ENCODE measurements around the gene IKZF5. TPM values are rescaled to one million over a fixed set of nuclear protein-coding genes. Genes with fewer than 3 reads are reported as not detected.

IKZF5 gene
- total and polyA plus RNA-seq, 8 donors, result 12.5 to 29.7 (median 24.4) TPM

DNA sequence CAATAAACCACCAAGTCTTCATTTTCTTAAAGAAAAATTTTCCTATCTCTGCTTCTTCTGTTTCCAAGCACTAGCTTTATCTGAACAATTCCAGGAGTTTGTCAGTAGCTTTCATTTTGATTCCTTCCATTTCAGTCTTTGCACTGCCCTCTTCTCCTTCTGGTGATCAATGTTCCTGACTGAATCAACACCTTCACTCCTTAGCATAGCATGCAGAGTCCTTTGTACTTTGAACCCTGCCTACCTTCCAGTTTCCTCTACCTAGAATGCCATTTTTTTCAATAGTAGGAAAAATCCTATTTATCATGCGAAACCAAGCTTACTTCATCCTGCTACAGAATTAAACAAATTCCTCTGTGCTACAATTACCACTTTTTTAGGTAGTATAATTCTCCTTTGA is 52.7 kb downstream of the IKZF5 start:
- H3K9me3 ChIP-seq, result peaks cover 0 to 4% of the 10 kb centered on the region in 2 donors
- no peak overlapping the region for H3K27ac ChIP-seq
- no peak overlapping the region for H3K4me3 ChIP-seq
- H3K4me1 ChIP-seq, result peaks cover 6 to 18% of the 10 kb centered on the region in 2 donors
- H3K27me3 ChIP-seq, result no peaks in the 10 kb centered on the region
- no peak for ATAC-seq
- no peak for DNase-seq
- H3K36me3 ChIP-seq, result no peaks in the 10 kb centered on the region
- TF ChIP-seq, protein P1, sequence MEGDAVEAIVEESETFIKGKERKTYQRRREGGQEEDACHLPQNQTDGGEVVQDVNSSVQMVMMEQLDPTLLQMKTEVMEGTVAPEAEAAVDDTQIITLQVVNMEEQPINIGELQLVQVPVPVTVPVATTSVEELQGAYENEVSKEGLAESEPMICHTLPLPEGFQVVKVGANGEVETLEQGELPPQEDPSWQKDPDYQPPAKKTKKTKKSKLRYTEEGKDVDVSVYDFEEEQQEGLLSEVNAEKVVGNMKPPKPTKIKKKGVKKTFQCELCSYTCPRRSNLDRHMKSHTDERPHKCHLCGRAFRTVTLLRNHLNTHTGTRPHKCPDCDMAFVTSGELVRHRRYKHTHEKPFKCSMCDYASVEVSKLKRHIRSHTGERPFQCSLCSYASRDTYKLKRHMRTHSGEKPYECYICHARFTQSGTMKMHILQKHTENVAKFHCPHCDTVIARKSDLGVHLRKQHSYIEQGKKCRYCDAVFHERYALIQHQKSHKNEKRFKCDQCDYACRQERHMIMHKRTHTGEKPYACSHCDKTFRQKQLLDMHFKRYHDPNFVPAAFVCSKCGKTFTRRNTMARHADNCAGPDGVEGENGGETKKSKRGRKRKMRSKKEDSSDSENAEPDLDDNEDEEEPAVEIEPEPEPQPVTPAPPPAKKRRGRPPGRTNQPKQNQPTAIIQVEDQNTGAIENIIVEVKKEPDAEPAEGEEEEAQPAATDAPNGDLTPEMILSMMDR (IDR thresholded peaks at IDR 0.05), result no peak
- intact Hi-C loops (cut with DNase I), result no loop called here

DNA sequence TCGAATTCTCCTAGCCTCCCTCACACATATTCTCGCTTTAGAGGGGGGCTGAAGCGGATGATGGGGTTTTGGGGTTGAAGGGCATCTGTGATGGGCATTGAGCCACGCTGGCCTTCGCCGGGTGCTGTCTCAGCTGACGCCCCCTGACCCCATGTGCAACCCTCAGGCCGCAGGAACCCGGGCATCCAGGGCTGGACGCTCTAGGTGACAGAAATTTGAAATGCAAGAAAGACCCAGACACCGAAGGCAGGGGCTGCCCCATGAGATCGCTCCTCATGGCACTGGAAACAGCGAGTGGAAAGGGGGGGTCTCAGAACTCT is 53.9 kb downstream of the IKZF5 start:
- intact Hi-C loops (cut with DNase I), result no loop called here
- ATAC-seq, result no peak

DNA sequence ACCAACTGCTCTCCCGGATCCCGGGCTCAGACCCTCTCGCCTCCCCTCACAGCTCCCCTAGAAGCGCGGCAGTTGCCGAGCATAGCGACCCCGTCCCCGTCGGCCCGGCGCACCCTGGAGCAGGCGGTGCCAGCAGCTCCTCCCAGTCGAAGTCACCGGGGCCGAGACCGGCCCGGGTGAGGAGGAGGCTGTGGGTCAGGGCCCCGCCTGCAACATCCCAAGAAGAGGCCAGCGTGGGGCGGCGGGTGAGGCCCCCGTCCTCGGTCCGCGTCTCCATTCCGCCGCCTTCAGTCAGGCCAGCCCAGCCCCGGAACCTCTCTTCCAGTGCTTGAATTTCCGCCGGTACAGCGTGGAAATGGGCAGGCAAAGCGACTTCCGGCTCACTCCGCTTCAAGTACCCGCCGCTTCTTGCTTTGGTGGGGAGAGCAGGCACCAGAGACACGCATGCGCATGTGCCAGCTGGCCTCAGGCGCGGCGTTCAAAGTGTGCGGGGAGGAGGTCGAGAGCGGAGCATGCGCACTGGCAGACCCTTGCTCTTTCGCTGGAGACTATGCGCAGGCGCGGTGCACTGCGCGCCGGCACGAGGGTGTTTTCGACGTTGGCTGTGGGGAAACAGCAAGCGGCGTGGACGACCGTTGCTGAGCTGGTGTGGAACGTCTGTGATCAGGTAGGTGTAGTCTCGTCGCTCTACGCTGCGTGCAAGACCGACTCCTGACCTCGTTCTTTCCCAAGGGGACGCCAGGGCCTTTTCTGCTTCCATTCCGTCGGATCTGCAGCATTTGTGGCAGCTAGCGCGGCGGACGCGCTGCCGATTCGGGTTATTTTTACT is 54.5 kb downstream of the IKZF5 start, which contains the start of gene C10orf88:
Gene C10orf88, minus strand, starts transcription at position 326 of the 829 bp plus-strand sequence. Its CDS starts 49 bp downstream, at position 277.
- peak; percentile 99 for ATAC-seq
- H3K9me3 ChIP-seq, result peaks cover 0 to 4% of the 10 kb centered on the region in 2 donors
- H3K27ac ChIP-seq, result peak within 1 kb of the TSS; percentile 30 to 85
- DNase-seq, result peak; percentile 94 to 99 (median 98)
- no peaks in the 10 kb centered on the region for H3K36me3 ChIP-seq
- H3K27me3 ChIP-seq, result no peaks in the 10 kb centered on the region
- peak within 1 kb of the TSS; percentile 59 to 74 for H3K4me3 ChIP-seq
- TF ChIP-seq, protein P1 (IDR thresholded peaks at IDR 0.05), result no peak
- peaks cover 6 to 18% of the 10 kb centered on the region in 2 donors for H3K4me1 ChIP-seq
- intact Hi-C loops (cut with DNase I), result no loop called here

More for the DNA sequence above, 53.9 kb downstream of the IKZF5 start:
- Histone ChIP-seq H3K36me3 (no peaks in the 10 kb centered on the region), H3K4me1 (peaks cover 6 to 18% of the 10 kb centered on the region in 2 donors), H3K9me3 (peaks cover 0 to 4% of the 10 kb centered on the region in 2 donors), H3K27ac (peak overlapping the region in 1 of 2 donors; percentile 85), H3K27me3 (no peaks in the 10 kb centered on the region), H3K4me3 (peak overlapping the region in 1 of 2 donors; percentile 59)
- DNase-seq, result peak in 1 of 4 donors; percentile 75
- TF ChIP-seq, protein P1 (IDR thresholded peaks at IDR 0.05), result no peak

DNA sequence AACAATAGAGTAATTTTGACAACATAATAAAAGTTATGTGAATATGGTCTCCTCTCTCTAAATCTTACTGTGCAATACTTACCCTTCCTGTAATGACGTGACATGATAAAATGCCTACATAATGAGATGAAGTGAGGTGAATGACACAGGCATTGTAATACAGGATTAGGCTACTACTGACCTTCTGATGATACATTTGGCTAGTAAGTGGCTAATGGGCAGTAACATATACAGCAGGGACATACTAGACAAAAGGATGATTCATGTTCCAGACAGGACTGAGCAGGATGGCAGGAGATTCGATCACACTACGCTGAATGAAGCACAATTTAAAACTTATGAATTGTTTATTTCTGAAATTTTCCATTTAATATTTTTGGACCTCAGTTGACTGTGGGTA is 59.3 kb downstream of the IKZF5 start:
- intact Hi-C loops (cut with DNase I), result no loop called here
- no peak overlapping the region for H3K27ac ChIP-seq
- H3K9me3 ChIP-seq, result no peaks in the 10 kb centered on the region
- DNase-seq, result no peak
- H3K4me1 ChIP-seq, result peaks cover 6 to 14% of the 10 kb centered on the region in 2 donors
- no peaks in the 10 kb centered on the region for H3K27me3 ChIP-seq
- TF ChIP-seq, protein P1 (IDR thresholded peaks at IDR 0.05), result no peak
- H3K36me3 ChIP-seq, result peaks cover 0 to 35% of the 10 kb centered on the region in 2 donors
- H3K4me3 ChIP-seq, result no peak overlapping the region
- no peak for ATAC-seq

Other genes starting within 250 kb of the IKZF5 start
- gene CUZD1, start 162.9 kb downstream of the IKZF5 start, total RNA-seq, result under 1 TPM; 0.73 to 0.76 TPM
- gene CUZD1, start 162.9 kb downstream of the IKZF5 start, polyA plus RNA-seq (ENCODE audit: insufficient read length in 6 of 6), result 1 to 10 TPM; 1.7 to 2.7 (median 2.2) TPM
- 1 to 10 TPM; 3.0 to 4.0 TPM for gene FAM24B, start 129.2 kb downstream of the IKZF5 start, total RNA-seq
- 10 to 100 TPM in 1 of 6 donors, 1 to 10 TPM in 5; 7.3 to 10.1 (median 8.4) TPM for gene FAM24B, start 129.2 kb downstream of the IKZF5 start, polyA plus RNA-seq (ENCODE audit: insufficient read length in 6 of 6)
- not detected for gene FAM24A, start 98.2 kb downstream of the IKZF5 start, total RNA-seq
- not detected for gene FAM24A, start 98.2 kb downstream of the IKZF5 start, polyA plus RNA-seq (ENCODE audit: insufficient read length in 6 of 6)
- 10 to 100 TPM in 1 of 2 donors, 1 to 10 TPM in 1; 5.9 to 10.0 TPM for gene C10orf88, start 54.6 kb downstream of the IKZF5 start, total RNA-seq
- gene C10orf88, start 54.6 kb downstream of the IKZF5 start, polyA plus RNA-seq (ENCODE audit: insufficient read length in 6 of 6), result 10 to 100 TPM; 16.5 to 24.0 (median 20.4) TPM
- gene PSTK, start 28.4 kb downstream of the IKZF5 start, total RNA-seq, result 1 to 10 TPM; 3.8 to 4.4 TPM
- gene PSTK, start 28.4 kb downstream of the IKZF5 start, polyA plus RNA-seq (ENCODE audit: insufficient read length in 6 of 6), result 1 to 10 TPM; 7.0 to 9.9 (median 8.7) TPM
- gene ACADSB, start 211 bp upstream of the IKZF5 start, total RNA-seq, result 10 to 100 TPM; 27.0 to 61.8 TPM
- gene ACADSB, start 211 bp upstream of the IKZF5 start, polyA plus RNA-seq (ENCODE audit: insufficient read length in 6 of 6), result 10 to 100 TPM; 17.9 to 25.2 (median 21.8) TPM
- gene HMX3, start 127.2 kb upstream of the IKZF5 start, total RNA-seq, result not detected
- not detected for gene HMX3, start 127.2 kb upstream of the IKZF5 start, polyA plus RNA-seq (ENCODE audit: insufficient read length in 6 of 6)
- not detected for gene HMX2, start 139.3 kb upstream of the IKZF5 start, total RNA-seq
- gene HMX2, start 139.3 kb upstream of the IKZF5 start, polyA plus RNA-seq (ENCODE audit: insufficient read length in 6 of 6), result not detected
- 10 to 100 TPM; 63.5 to 65.1 TPM for gene BUB3, start 145.6 kb upstream of the IKZF5 start, total RNA-seq
- gene BUB3, start 145.6 kb upstream of the IKZF5 start, polyA plus RNA-seq (ENCODE audit: insufficient read length in 6 of 6), result 100 to 1,000 TPM in 5 of 6 donors, 10 to 100 TPM in 1; 96.6 to 126 (median 110) TPM

Measured in left lung (tissue), 10 donors.